HepG2 (cell line): ENCODE results near the gene EEPD1. TPM values are rescaled to one million over a fixed set of nuclear protein-coding genes. Genes with fewer than 3 reads are reported as not detected.
A peak's percentile ranks its signal among the peaks of the same experiment; 100 is the strongest.

ENCODE experiments used
- ARHGAP35 ChIP-seq: sonication (generic); formaldehyde crosslinking; IDR thresholded peaks from 2 replicates; pipeline ENCODE4 v1.9.0; 2022; ENCODE audit warnings: mild to moderate bottlenecking, inconsistent platforms, moderate library complexity, missing genetic modification reagents, borderline replicate concordance
- ATF7-NPFF ChIP-seq: sonication (generic); formaldehyde crosslinking; IDR thresholded peaks from 2 replicates; pipeline ENCODE4 v1.8.1; 2023; ENCODE audit warnings: mild to moderate bottlenecking, low read depth, missing genetic modification reagents, moderate library complexity
- HNRNPUL1 ChIP-seq: fragments of 200-400 bp; formaldehyde crosslinking; IDR thresholded peaks from 2 replicates; pipeline ENCODE4 v1.6.1; 2017; ENCODE audit warnings: low read depth, mild to moderate bottlenecking, low read length, moderate library complexity
- MED8 ChIP-seq: sonication (generic); formaldehyde crosslinking; IDR thresholded peaks from 2 replicates; pipeline ENCODE4 v1.8.1; 2023; ENCODE audit warnings: mild to moderate bottlenecking, missing genetic modification reagents; ENCODE audit not compliant: insufficient replicate concordance
- PHF8 ChIP-seq: sonication (generic); formaldehyde crosslinking; IDR thresholded peaks from 2 replicates; pipeline ENCODE4 v1.5.0; 2020; ENCODE audit warnings: missing genetic modification reagents
- SUZ12 ChIP-seq: fragments of 150-350 bp; IDR thresholded peaks from 2 replicates; pipeline ENCODE4 v1.6.1; 2014; ENCODE audit warnings: low read depth, low read length
- ZNF234 ChIP-seq: sonication (generic); formaldehyde crosslinking; conservative IDR thresholded peaks from 2 replicates; pipeline ENCODE4 v1.5.1; 2020; ENCODE audit warnings: mild to moderate bottlenecking, missing genetic modification reagents
- ZNF562 ChIP-seq: sonication (generic); formaldehyde crosslinking; IDR thresholded peaks from 2 replicates; pipeline ENCODE4 v1.8.0; 2022; ENCODE audit warnings: missing genetic modification reagents, borderline replicate concordance
- ZNF678 ChIP-seq: sonication (generic); formaldehyde crosslinking; IDR thresholded peaks from 2 replicates; pipeline ENCODE4 v1.4.0; 2020; ENCODE audit warnings: mild to moderate bottlenecking, missing genetic modification reagents
- polyA plus RNA-seq, 8 experiments: library from polyadenylated mRNA; depleted of rRNA in 3 of 8; stranded (reverse) in 7 of 8; unstranded in 1 of 8; fragments of >200 nt; fragmentation: Illumina TruSeq in 4 of 8; extraction: Trizol in 4 of 8; gene quantifications; 2 replicates each; pipeline versions ENCODE4 v1.2.1 to v1.2.3, GENCODE V29; 2011 to 2016; ENCODE audit warnings: low read depth in 4 of 8, missing spikeins in 1 of 8, mixed read lengths in 1 of 8; ENCODE audit not compliant: insufficient read depth in 1 of 8
- total RNA-seq, 5 experiments: library from RNA; depleted of rRNA; stranded (reverse); fragments of >200 nt; fragmentation: Illumina TruSeq; extraction: Trizol; gene quantifications; 2 replicates each; pipeline ENCODE4 v1.2.3, GENCODE V29; 2016; ENCODE audit warnings: low read depth in 1 of 5
- TF ChIP-seq, protein P1 (sequence below): sonication (generic); formaldehyde crosslinking; IDR thresholded peaks from 2 replicates; pipeline ENCODE4 v1.4.0; 2020; ENCODE audit warnings: missing genetic modification reagents
- TF ChIP-seq, protein P2 (sequence below): sonication (generic); formaldehyde crosslinking; IDR thresholded peaks from 2 replicates; pipeline ENCODE4 v1.8.0; 2022; ENCODE audit warnings: low read depth, missing genetic modification reagents
- TF ChIP-seq, protein P3 (sequence below): sonication (generic); formaldehyde crosslinking; IDR thresholded peaks from 2 replicates; pipeline ENCODE4 v1.9.0; 2022; ENCODE audit warnings: low read depth, missing genetic modification reagents
- TF ChIP-seq, protein P4 (sequence below): sonication (generic); formaldehyde crosslinking; IDR thresholded peaks from 2 replicates; pipeline ENCODE4 v1.5.0; 2020; ENCODE audit warnings: mild to moderate bottlenecking, missing genetic modification reagents
- TF ChIP-seq, protein P5 (sequence below): sonication (generic); formaldehyde crosslinking; IDR thresholded peaks from 2 replicates; pipeline ENCODE4 v1.8.0; 2022; ENCODE audit warnings: missing genetic modification reagents, mild to moderate bottlenecking, borderline replicate concordance

EEPD1 gene
- total and polyA plus RNA-seq, 2 of the 13 experiments (the other 11 are each of a cell fraction or from before 2014, with no cell fraction given), result 10.1 to 16.4 TPM

DNA sequence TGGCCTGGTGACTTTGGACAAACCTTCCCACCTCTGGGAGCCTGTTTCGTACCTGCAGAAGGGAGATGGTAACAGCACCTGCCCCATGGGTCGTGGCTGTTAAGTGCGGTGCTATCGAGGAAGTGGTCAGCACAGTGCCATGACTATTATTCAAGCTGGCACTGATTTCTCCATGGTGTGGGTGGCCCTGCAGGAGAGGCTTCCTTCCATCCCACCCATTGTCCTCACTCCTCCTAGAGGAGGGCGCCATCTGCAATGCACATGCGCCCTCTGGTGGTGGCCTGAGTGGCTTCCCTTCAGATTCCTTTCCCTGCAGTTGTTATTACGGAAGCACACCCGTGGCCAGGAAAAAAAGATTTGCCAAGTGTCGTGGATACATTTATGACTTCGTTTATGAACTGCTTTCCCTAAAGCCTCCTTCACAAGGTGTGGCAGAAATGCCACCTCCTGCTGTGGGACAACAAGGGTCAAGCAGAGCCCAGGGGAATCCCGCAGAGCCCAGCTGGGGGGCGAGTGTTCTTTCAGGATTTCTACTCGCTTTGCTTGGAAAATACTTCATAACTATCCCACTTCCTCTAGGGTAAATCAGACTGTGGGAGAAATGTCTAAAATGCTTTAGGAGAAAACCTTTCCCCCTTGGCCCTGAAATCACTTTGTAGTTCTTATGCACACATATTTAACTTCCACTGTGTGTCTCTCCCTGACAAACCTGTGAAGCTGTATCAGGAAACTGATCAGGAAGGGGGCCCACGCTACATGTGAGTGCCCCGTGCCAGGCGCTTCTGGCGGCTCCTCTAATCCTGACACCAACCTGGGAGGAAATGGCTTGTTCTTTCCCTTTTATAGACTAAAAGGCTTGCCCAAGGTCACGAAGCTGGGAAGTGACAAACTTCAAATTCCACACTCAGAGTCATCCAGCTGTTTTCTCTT, 138.6 kb downstream of the EEPD1 start (continued):
- TF ChIP-seq, protein P1, sequence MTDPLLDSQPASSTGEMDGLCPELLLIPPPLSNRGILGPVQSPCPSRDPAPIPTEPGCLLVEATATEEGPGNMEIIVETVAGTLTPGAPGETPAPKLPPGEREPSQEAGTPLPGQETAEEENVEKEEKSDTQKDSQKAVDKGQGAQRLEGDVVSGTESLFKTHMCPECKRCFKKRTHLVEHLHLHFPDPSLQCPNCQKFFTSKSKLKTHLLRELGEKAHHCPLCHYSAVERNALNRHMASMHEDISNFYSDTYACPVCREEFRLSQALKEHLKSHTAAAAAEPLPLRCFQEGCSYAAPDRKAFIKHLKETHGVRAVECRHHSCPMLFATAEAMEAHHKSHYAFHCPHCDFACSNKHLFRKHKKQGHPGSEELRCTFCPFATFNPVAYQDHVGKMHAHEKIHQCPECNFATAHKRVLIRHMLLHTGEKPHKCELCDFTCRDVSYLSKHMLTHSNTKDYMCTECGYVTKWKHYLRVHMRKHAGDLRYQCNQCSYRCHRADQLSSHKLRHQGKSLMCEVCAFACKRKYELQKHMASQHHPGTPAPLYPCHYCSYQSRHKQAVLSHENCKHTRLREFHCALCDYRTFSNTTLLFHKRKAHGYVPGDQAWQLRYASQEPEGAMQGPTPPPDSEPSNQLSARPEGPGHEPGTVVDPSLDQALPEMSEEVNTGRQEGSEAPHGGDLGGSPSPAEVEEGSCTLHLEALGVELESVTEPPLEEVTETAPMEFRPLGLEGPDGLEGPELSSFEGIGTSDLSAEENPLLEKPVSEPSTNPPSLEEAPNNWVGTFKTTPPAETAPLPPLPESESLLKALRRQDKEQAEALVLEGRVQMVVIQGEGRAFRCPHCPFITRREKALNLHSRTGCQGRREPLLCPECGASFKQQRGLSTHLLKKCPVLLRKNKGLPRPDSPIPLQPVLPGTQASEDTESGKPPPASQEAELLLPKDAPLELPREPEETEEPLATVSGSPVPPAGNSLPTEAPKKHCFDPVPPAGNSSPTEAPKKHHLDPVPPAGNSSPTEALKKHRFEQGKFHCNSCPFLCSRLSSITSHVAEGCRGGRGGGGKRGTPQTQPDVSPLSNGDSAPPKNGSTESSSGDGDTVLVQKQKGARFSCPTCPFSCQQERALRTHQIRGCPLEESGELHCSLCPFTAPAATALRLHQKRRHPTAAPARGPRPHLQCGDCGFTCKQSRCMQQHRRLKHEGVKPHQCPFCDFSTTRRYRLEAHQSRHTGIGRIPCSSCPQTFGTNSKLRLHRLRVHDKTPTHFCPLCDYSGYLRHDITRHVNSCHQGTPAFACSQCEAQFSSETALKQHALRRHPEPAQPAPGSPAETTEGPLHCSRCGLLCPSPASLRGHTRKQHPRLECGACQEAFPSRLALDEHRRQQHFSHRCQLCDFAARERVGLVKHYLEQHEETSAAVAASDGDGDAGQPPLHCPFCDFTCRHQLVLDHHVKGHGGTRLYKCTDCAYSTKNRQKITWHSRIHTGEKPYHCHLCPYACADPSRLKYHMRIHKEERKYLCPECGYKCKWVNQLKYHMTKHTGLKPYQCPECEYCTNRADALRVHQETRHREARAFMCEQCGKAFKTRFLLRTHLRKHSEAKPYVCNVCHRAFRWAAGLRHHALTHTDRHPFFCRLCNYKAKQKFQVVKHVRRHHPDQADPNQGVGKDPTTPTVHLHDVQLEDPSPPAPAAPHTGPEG, result no peak
- TF ChIP-seq ZNF678 (CRISPR knock-in tag) (peak; percentile 60; the same call in 1 of the 2 replicates), ZNF234 (CRISPR knock-in tag) (no peak), HNRNPUL1 (no peak), ARHGAP35 (CRISPR knock-in tag) (no peak), ZNF562 (CRISPR knock-in tag) (no peak), MED8 (CRISPR knock-in tag) (no peak), SUZ12 (no peak), ATF7-NPFF (CRISPR knock-in tag) (peak; percentile 33; the same call in 1 of the 2 replicates), PHF8 (CRISPR knock-in tag) (no peak)
- TF ChIP-seq, protein P2, sequence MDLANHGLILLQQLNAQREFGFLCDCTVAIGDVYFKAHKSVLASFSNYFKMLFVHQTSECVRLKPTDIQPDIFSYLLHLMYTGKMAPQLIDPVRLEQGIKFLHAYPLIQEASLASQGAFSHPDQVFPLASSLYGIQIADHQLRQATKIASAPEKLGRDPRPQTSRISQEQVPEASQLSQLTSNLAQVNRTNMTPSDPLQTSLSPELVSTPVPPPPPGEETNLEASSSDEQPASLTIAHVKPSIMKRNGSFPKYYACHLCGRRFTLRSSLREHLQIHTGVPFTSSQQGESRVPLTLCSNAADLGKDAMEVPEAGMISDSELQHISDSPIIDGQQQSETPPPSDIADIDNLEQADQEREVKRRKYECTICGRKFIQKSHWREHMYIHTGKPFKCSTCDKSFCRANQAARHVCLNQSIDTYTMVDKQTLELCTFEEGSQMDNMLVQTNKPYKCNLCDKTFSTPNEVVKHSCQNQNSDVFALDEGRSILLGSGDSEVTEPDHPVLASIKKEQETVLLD, result no peak
- TF ChIP-seq, protein P3, sequence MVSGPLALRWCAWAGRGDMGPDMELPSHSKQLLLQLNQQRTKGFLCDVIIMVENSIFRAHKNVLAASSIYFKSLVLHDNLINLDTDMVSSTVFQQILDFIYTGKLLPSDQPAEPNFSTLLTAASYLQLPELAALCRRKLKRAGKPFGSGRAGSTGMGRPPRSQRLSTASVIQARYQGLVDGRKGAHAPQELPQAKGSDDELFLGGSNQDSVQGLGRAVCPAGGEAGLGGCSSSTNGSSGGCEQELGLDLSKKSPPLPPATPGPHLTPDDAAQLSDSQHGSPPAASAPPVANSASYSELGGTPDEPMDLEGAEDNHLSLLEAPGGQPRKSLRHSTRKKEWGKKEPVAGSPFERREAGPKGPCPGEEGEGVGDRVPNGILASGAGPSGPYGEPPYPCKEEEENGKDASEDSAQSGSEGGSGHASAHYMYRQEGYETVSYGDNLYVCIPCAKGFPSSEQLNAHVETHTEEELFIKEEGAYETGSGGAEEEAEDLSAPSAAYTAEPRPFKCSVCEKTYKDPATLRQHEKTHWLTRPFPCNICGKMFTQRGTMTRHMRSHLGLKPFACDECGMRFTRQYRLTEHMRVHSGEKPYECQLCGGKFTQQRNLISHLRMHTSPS (CRISPR knock-in tag), result peak; percentile 26; the same call in 1 of the 2 replicates
- TF ChIP-seq, protein P4, sequence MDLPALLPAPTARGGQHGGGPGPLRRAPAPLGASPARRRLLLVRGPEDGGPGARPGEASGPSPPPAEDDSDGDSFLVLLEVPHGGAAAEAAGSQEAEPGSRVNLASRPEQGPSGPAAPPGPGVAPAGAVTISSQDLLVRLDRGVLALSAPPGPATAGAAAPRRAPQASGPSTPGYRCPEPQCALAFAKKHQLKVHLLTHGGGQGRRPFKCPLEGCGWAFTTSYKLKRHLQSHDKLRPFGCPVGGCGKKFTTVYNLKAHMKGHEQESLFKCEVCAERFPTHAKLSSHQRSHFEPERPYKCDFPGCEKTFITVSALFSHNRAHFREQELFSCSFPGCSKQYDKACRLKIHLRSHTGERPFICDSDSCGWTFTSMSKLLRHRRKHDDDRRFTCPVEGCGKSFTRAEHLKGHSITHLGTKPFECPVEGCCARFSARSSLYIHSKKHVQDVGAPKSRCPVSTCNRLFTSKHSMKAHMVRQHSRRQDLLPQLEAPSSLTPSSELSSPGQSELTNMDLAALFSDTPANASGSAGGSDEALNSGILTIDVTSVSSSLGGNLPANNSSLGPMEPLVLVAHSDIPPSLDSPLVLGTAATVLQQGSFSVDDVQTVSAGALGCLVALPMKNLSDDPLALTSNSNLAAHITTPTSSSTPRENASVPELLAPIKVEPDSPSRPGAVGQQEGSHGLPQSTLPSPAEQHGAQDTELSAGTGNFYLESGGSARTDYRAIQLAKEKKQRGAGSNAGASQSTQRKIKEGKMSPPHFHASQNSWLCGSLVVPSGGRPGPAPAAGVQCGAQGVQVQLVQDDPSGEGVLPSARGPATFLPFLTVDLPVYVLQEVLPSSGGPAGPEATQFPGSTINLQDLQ (CRISPR knock-in tag), result no peak
- TF ChIP-seq, protein P5, sequence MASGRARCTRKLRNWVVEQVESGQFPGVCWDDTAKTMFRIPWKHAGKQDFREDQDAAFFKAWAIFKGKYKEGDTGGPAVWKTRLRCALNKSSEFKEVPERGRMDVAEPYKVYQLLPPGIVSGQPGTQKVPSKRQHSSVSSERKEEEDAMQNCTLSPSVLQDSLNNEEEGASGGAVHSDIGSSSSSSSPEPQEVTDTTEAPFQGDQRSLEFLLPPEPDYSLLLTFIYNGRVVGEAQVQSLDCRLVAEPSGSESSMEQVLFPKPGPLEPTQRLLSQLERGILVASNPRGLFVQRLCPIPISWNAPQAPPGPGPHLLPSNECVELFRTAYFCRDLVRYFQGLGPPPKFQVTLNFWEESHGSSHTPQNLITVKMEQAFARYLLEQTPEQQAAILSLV (CRISPR knock-in tag), result no peak
